Left cardiac atrium (tissue), 4 donors: ENCODE measurements around the gene DNAJC4. TPM values are rescaled to one million over a fixed set of nuclear protein-coding genes. Genes with fewer than 3 reads are reported as not detected.

Experiments
- ATAC-seq, 2 donors: fragments of 200-7000 bp; cut with Tn5 transposase; one replicate each; pipeline ENCODE4 v1.9.1; 2020; ENCODE audit warnings: mild to moderate bottlenecking in 2 of 2, moderate library complexity in 2 of 2
- DNase-seq: peaks from one replicate; pipeline ENCODE4 v3.0.0-alpha.2; 2020
- intact Hi-C, 2 donors: fragments of 100-400 bp; cut with DNase I; formaldehyde crosslinking; loops; one replicate each; pipeline versions ENCODE4 v1.14.1 to v1.15.1; 2022 to 2023
- long read RNA-seq: library from polyadenylated mRNA; unstranded; transcript quantifications from one replicate; pipeline ENCODE4 v2.0.0, GENCODE V29; 2021
- total RNA-seq, 2 donors: library from RNA; stranded (reverse); fragmentation: NEBNext Ultra II Directional; extraction: Animal tissue kit (Norgen Biotek cat#: 25700); gene quantifications; one replicate each; pipeline ENCODE4 v1.2.1, GENCODE V29; 2021
- donor health status: DM: no; HTN: yes; CAD: no.
- donor health status: DM: no; HTN: yes; CAD: no; lungs with severe emphysema.
- donor health status: DM: yes; HTN: yes; CAD: no.
- donor health status: Dilated cardiomyopathy.

DNAJC4 gene, protein sequence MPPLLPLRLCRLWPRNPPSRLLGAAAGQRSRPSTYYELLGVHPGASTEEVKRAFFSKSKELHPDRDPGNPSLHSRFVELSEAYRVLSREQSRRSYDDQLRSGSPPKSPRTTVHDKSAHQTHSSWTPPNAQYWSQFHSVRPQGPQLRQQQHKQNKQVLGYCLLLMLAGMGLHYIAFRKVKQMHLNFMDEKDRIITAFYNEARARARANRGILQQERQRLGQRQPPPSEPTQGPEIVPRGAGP
- total RNA-seq: 10 to 100 TPM; 49.2 to 49.3 TPM
- long read RNA-seq, partial matches to known transcripts: 12 of 16 reads
- long read RNA-seq, other reads (novel, unspliced or antisense): 4 of 16 reads

DNA sequence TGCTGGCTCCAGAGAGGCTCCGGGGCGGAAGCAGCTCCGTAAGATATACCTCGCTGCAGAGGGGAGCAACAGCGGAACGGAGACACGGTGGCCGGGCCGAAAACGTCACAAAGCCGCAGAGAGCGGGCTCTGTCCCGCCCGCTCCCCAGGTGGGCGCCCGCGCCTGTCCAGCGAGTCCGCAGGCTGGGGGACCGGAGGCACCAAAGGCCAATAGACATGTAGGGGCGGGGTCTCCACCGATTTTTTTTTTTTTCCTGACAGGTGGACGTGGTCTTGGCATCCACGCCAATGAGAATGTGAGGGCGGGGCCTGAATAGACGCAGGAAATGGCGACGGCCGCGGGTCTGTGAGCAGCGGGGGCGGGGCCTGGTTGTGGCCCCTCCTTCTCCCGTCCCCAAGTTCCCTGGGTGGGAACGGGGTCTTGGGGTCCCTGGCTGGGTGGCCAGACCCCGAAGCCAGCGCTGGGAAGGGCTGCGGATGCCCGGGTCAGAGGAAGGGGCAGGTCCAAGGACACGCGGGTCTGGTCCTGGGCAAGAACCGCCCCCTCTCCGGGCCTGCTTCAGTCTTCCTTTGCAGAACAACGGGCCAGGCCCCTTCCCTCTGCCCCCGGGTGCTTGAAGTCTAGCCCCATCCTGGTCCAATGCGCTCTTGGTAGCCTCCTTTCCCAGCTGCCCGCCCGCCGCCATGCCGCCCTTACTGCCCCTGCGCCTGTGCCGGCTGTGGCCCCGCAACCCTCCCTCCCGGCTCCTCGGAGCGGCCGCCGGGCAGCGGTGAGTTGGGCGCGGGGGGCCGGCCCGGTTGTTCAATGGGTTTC lies at the start of gene DNAJC4:
Gene DNAJC4, plus strand, starts transcription at position 378 of the 814 bp plus-strand sequence. Its CDS starts 307 bp downstream, at position 685.
- DNase-seq (peak; percentile 95), ATAC-seq (peak; percentile 60 to 66)
- intact Hi-C loops: no loop called here

DNA sequence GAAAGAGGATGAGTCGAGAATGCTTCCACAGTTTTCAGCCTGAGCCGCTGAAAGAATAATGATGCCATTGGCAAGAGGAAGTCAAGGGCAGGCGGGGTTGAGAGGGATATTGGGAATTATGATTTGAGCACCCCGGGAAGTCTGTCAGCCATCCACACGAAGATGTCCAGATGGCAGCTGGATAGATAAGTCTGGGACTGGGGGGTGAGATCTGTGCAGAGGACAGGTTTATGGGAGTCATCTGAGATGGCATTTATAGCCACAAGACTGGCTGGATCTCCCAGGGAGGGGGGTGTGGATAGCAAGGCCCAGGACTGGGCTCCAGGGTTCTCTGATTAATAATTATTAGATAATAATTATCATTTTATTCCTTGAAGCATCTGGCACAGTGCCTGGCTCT lies 49.5 kb upstream of the DNAJC4 start:
- ATAC-seq (no peak), DNase-seq (no peak)
- intact Hi-C loops: no loop called here

DNA sequence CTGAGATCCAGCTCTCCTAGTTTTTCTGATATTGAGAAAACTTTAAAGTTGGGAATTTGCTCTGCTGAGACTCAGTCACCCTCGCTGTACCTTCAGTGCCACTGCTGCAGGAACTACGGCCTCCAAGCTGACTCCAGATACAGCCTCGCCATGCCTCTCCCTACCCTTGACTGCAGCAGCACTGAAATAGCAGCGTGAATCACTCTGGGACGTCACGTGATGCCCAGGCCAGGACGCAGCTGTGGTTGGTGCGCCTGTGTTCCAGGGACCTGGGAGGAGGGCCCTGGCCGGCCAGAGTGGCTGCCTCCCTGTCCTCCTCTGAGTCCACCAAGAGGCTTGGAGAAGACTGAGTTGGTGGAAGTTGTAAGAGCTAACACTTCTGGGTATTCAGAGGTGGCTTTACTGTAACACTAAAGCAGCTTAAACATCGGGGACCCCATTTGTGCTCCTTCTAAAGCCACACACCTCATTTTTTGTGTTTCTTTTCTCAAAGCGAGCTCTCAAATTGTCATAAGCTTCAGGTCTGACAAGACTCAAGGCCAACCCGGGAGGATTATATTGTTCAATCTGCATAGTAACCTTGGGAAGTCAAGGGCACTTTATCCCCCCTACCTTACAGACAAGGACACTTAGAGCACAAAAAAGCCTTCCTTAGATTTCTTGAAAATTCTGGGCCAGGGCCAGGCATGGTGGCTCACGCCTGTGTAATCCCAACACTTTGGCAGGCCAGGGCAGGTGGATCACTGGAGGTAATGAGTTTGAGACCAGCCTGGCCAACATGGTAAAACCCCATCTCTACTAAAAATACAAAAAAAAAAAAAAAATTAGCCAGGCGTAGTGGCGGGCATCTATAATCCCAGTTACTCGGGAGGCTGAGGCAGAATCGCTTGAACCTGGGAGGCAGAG lies 48.6 kb upstream of the DNAJC4 start:
- DNase-seq (peak; percentile 94), ATAC-seq (peak; percentile 59 to 67)
- intact Hi-C loops: no loop called here

GRCh38 chr11:64183890-64184289 lies 46.5 kb upstream of the DNAJC4 start:
- DNase-seq: no peak
- no peak for ATAC-seq
- intact Hi-C loops: no loop called here

DNA sequence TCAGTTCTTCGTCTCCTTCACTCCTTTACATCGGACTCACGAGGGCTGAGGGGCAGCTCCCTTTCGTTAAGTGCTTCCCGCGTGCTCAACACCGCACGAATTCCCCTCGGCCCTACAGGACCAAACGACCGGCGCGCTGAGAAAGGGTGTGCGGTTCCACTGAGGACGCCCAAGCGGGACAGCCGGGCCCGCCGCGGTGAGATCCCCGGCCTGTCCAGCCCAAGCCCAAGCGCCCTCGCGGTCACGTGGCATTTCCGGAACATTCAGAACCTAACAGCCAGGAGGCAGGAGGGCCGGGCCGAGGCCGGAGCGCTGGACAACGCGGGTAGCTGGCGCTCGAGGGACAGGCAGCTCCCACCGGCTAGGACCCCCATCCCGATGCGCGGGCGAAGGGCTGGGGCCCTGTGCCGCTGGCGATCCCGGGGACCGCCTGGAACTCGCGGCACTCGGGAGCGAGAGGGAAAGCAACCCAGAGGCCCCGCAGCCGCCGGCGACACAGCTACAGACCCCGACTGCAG lies 45.1 kb upstream of the DNAJC4 start:
- DNase-seq (peak; percentile 93), ATAC-seq (peak; percentile 53 to 65)
- intact Hi-C loops: no loop called here

DNA sequence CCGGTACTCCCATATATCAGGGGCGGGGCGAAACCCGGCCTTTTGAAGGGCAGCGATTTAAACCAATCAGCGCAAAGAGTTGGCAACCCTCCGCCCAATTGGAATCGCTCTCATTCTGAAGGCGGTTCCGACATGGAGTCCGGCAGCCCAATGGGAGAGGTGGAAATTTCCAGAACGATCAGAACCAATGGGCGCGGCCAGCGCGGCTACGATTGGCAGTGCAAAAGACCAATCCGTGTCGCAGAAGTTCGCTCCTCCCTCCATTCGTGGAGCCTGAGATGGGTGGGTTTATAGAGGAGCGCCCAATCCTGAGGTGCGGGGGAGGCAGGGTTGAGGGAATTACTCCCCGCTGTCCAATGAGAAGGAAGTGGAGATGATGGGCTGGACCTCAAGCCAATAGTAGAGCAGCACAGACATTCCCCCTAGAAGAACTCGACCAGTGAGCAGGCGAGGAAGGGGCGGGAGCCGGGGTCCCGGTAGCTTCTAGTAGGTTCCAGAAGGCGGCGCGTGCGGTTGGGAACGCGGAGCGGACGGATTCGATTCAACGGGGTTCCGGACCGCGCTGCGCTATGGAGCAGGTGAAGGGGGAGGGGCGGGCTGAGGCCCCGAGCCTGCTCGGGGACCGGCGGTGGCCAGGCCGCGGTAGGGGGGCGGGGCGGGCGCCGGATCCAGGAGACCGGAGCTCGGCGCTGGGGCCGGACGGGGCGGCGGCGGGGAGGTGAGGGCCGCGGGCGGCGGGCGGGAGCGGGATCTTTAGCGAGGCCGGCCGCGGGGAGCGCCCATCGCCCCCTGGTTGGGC lies 44.5 kb upstream of the DNAJC4 start, which contains the start of gene STIP1:
Gene STIP1, plus strand, starts transcription at position 479 of the 799 bp plus-strand sequence. Its CDS starts 91 bp downstream, at position 570.
- ATAC-seq: peak; percentile 91 to 92
- intact Hi-C loops: no loop called here
- peak; percentile 99 for DNase-seq

- no peak for ATAC-seq
- DNase-seq: no peak
- intact Hi-C loops: no loop called here
Observed at GRCh38 chr11:64186492-64187165, 43.7 kb upstream of the DNAJC4 start.

- DNase-seq (no peak), ATAC-seq (no peak)
- intact Hi-C loops: no loop called here
Observed at GRCh38 chr11:64192434-64192833, 37.9 kb upstream of the DNAJC4 start.

DNA sequence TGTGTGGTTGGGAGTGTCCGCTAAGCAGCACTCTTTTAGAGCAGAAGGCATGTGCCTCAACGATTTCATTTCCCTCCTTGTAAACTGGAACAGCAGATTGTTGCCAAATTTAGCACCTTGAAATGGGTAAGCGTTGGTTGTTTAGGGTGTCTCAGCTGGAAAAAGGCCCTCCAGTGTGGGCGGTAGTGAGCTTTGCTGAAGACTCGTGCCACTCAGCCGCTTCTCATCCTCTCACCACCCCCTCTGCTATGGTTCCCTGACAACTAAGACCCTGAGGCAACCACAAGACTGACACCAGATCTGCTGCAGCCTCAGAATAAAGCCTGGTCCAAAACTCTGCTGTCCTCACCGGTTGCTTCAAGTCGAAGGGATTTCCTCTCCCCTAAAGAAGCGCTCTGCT lies 33.7 kb upstream of the DNAJC4 start:
- intact Hi-C loops: no loop called here
- DNase-seq: no peak
- no peak for ATAC-seq

DNA sequence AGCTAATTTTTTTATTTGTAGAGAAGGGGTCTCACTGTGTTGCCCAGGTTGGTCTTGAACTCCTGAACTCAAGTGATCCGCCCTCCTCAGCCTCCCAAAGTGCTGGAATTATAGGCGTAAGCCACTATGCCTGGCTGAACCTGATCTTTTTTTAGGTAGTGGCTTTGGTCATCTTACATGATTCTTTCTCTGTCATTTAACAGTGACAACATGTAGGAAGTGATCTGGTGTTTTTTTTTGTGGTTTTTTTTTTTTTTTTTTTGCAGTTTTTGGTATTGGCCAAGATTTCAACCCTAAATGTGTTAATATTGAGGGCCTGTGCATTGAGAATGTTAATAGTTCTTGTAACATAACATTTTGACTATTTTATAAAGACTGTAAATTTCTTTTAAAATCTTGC lies 31.8 kb upstream of the DNAJC4 start:
- DNase-seq: no peak

DNA sequence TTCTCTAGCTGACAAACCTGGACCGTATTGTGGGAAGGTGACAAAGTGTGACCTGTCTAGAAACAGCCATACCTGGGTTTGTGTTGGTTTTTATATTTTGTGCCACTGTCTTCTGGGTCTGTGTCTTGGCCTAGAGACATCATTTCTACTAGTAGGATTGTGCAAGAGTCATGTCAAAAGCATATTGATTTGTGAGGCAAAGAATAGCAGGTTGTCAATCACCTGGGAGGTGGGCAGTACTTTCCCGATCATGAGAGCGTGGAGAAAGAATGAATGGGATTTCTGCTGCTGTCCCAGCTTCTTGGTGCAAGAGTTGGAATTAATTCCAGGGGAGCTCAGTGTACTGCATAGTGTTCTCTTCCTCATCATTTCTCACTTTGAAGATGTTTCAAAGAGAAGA lies 28.8 kb upstream of the DNAJC4 start:
- DNase-seq: no peak
- intact Hi-C loops: loop anchor here (5.0 to 10.0 kb wide), 2 partner anchors 101 to 103 kb away; partner anchors contain the start of genes CATSPERZ (in 2 of the 2) and ESRRA (in 1 of the 2)
- ATAC-seq: no peak

More for the DNA sequence above, 31.8 kb upstream of the DNAJC4 start:
- no peak for ATAC-seq
- intact Hi-C loops: no loop called here

GRCh38 chr11:64202992-64203391 lies 27.4 kb upstream of the DNAJC4 start:
- DNase-seq (no peak), ATAC-seq (no peak)
- intact Hi-C loops: loop anchor here (5.0 to 10.0 kb wide), 2 partner anchors 99 to 102 kb away; partner anchors contain the start of genes CATSPERZ (in 2 of the 2) and ESRRA (in 1 of the 2)

DNA sequence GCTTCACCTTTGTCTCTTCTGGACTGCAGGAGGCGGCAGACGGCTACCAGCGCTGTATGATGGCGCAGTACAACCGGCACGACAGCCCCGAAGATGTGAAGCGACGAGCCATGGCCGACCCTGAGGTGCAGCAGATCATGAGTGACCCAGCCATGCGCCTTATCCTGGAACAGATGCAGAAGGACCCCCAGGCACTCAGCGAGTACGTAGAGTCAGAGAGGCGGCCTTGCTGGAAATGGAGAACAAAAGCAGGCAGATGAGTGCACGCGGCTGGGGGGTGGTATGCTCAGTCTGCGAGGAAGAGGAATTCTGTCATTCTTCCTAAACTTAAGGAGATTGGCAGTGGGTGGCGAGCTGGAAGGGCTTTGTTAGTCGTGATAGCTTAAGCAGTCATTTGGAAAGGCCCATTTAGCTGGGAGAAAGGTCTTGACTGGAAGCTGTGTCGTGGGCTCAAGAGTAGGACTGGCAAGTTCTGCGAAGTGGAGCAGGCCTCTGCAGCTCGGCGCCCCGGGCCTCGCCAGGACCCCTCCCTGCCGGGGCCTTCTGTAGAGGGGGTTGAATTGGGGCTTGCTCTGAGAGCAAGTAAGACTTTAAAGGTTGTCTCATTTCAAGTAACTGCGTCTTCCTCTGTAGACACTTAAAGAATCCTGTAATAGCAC lies 26.8 kb upstream of the DNAJC4 start:
- intact Hi-C loops: loop anchor here (5.0 to 10.0 kb wide), 2 partner anchors 99 to 101 kb away; partner anchors contain the start of genes CATSPERZ (in 2 of the 2) and ESRRA (in 1 of the 2)
- DNase-seq (no peak), ATAC-seq (no peak)

GRCh38 chr11:64204080-64204440 lies 26.3 kb upstream of the DNAJC4 start:
- no peak for DNase-seq
- no peak for ATAC-seq
- intact Hi-C loops: loop anchor here (5.0 to 10.0 kb wide), 2 partner anchors 98 to 101 kb away; partner anchors contain the start of genes CATSPERZ (in 2 of the 2) and ESRRA (in 1 of the 2)

- ATAC-seq (peak; percentile 41 to 70), DNase-seq (peak; percentile 89)
- intact Hi-C loops: loop anchor here (5.0 to 10.0 kb wide), 2 partner anchors 98 to 100 kb away; partner anchors contain the start of genes CATSPERZ (in 2 of the 2) and ESRRA (in 1 of the 2)
Observed at GRCh38 chr11:64204464-64204989, 25.8 kb upstream of the DNAJC4 start.
